ENCODE data around the gene ZNF202.
"Not testable (repeated sequence)": the region's sequence is repeated elsewhere in the genome, so short reads cannot be mapped to it uniquely, and the experiment has no call there.

ZNF202 gene

DNA sequence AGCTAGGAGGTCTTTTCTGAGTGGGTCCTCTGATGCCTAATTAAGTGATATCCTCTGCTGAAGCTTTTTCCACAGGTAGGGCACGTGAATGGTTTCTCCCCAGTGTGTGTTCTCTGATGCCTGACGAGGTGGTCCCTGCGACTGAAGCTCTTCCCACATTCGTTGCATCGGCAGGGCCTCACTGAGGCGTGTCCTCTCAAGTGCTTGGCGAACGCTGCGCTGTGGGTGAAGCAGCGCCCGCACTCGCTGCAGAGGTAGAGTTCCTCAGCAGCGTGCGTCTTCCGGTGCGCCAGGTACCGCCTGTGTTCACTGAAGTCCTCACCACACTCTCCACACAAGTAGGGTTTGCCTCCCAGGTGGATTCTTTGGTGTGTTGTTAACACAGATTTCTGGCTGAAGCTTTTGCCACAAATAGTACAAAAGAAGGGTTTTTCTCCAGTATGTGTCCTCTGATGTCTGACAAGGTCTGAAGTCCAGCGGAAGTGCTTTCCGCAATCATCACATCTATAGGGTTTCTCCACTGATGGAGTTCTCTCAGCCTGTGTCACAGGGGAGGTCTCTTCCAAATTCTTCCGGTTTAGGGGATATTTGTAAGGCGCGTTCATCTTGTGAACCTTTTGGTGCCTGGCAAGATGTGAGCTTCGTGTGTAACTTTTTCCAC lies 15.3 kb downstream of the ZNF202 start:
- no peak for DNase-seq (ENCODE audit: low read depth)
- H3K4me3 ChIP-seq (ENCODE audit: control insufficient read depth, low read depth, low read length) = no peak overlapping the region
- TF ChIP-seq, protein P1, sequence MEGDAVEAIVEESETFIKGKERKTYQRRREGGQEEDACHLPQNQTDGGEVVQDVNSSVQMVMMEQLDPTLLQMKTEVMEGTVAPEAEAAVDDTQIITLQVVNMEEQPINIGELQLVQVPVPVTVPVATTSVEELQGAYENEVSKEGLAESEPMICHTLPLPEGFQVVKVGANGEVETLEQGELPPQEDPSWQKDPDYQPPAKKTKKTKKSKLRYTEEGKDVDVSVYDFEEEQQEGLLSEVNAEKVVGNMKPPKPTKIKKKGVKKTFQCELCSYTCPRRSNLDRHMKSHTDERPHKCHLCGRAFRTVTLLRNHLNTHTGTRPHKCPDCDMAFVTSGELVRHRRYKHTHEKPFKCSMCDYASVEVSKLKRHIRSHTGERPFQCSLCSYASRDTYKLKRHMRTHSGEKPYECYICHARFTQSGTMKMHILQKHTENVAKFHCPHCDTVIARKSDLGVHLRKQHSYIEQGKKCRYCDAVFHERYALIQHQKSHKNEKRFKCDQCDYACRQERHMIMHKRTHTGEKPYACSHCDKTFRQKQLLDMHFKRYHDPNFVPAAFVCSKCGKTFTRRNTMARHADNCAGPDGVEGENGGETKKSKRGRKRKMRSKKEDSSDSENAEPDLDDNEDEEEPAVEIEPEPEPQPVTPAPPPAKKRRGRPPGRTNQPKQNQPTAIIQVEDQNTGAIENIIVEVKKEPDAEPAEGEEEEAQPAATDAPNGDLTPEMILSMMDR (conservative IDR thresholded peaks at IDR 0.05; ENCODE audit: control insufficient read depth, insufficient read depth, low read depth, low read length) = no peak

DNA sequence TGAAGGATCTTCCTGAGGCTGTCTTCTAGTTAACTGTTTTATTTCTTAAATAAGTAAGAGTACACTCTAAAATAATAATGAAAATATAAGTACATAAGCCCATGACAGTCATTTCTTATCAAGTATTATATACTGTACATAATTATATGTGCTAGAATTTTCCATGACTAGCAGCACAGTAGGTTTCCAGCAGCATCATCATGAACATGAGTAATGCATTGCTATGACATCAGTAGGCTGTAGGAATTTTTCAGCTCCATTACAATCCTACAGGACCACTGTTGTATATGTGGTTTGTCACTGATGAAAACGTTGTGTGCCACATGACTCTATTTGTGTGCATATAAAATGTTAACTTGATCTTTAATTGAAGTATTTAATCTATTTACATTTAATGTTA lies 22.0 kb downstream of the ZNF202 start:
- DNase-seq (ENCODE audit: low read depth) = peak; percentile 57
- H3K4me3 ChIP-seq (ENCODE audit: control insufficient read depth, low read depth, low read length) = no peak overlapping the region
- TF ChIP-seq, protein P1 (conservative IDR thresholded peaks at IDR 0.05; ENCODE audit: control insufficient read depth, insufficient read depth, low read depth, low read length) = no peak

GRCh38 chr11:123718469-123718868 lies 23.0 kb downstream of the ZNF202 start:
- no peak for DNase-seq (ENCODE audit: low read depth)
- H3K4me3 ChIP-seq (ENCODE audit: control insufficient read depth, low read depth, low read length) = no peak overlapping the region
- TF ChIP-seq, protein P1 (conservative IDR thresholded peaks at IDR 0.05; ENCODE audit: control insufficient read depth, insufficient read depth, low read depth, low read length) = no peak

GRCh38 chr11:123718063-123718462 lies 23.4 kb downstream of the ZNF202 start:
- TF ChIP-seq, protein P1 (conservative IDR thresholded peaks at IDR 0.05; ENCODE audit: control insufficient read depth, insufficient read depth, low read depth, low read length) = no peak
- H3K4me3 ChIP-seq (ENCODE audit: control insufficient read depth, low read depth, low read length) = no peak overlapping the region
- DNase-seq (ENCODE audit: low read depth) = no peak

- DNase-seq (ENCODE audit: low read depth); H3K4me3 ChIP-seq (ENCODE audit: control insufficient read depth, low read depth, low read length): not testable (repeated sequence)
Observed at GRCh38 chr11:123712627-123713026, 28.8 kb downstream of the ZNF202 start.

DNA sequence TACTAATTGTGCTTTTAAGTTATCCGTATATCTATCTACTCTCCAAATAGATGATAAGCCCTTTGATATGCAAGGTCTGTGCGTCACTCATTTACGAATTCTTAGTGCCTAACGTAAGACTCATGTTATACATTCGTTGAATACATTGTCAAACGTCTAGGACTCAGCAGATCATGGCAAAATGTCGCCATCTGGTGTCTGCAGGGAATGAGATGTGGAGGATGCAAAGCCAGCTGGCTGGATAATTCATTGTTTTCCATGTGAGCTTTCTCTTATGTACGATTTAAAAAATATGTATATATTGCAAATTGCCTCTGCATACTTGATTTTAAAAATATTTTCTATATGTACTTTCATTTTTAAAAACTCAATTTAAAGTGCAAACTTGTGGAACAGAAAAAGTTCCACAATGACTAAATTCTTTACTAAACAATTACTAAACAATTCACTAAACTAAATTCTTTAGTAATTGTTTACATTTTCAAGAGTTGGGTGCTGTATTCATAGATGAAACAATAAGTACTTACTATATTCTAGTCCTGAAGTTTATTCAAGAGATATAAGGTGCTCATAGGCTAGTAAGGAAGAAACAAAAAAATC lies 33.8 kb downstream of the ZNF202 start:
- TF ChIP-seq, protein P1 (conservative IDR thresholded peaks at IDR 0.05; ENCODE audit: control insufficient read depth, insufficient read depth, low read depth, low read length) = peak; percentile 84
- peak; percentile 69 for DNase-seq (ENCODE audit: low read depth)
- H3K4me3 ChIP-seq (ENCODE audit: control insufficient read depth, low read depth, low read length) = no peak overlapping the region

DNA sequence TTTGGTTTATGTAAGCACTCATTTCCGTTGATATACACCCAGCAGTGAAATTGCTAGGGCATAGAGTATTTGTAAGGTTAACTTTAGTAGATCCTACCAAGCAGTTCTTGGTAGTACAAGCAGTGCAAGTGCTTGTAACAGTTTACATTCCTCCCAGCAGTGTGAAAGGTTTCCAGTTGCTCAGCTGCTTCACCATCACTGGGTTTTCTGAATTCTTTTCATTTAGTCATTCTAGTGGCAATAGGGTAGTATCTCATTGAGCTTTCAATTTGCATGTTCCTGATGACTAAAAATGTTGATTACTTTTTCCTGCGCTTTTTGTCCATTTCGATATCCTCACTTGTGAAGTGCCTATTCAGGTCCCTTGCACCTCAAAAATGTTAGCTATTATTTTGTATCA lies 34.3 kb downstream of the ZNF202 start:
- no peak for DNase-seq (ENCODE audit: low read depth)
- TF ChIP-seq, protein P1 (conservative IDR thresholded peaks at IDR 0.05; ENCODE audit: control insufficient read depth, insufficient read depth, low read depth, low read length) = no peak
- no peak overlapping the region for H3K4me3 ChIP-seq (ENCODE audit: control insufficient read depth, low read depth, low read length)

All from fibroblast of mammary gland (primary cell).